Type B pancreatic cell (in vitro differentiated cells): ENCODE results near the gene GUF1. TPM values are rescaled to one million over a fixed set of nuclear protein-coding genes. Genes with fewer than 3 reads are reported as not detected.
A peak's percentile ranks its signal among the peaks of the same experiment; 100 is the strongest.

Experiments used
- DNase-seq: peaks from one replicate; pipeline ENCODE4 v3.0.0; 2021; ENCODE audit warnings: mixed read lengths; ENCODE audit not compliant: unreplicated experiment; ENCODE audit errors: extremely low spot score
- H3K27ac Mint-ChIP-seq: 2 replicates; pipeline ENCODE4 v1.8.0; 2021; ENCODE audit warnings: mild to moderate bottlenecking, mixed read lengths
- H3K27me3 Mint-ChIP-seq: 2 replicates; pipeline ENCODE4 v1.8.0; 2021; ENCODE audit warnings: mixed read lengths
- H3K36me3 Mint-ChIP-seq: 2 replicates; pipeline ENCODE4 v1.8.0; 2021; ENCODE audit warnings: mixed read lengths
- H3K4me1 Mint-ChIP-seq: one replicate; pipeline ENCODE4 v1.8.0; 2021; ENCODE audit warnings: mixed read lengths; ENCODE audit not compliant: unreplicated experiment
- H3K4me3 Mint-ChIP-seq: 2 replicates; pipeline ENCODE4 v1.8.0; 2021; ENCODE audit warnings: mild to moderate bottlenecking, mixed read lengths
- H3K9me3 Mint-ChIP-seq: 2 replicates; pipeline ENCODE4 v1.8.0; 2021; ENCODE audit warnings: mixed read lengths
- total RNA-seq: library from RNA; stranded (reverse); gene quantifications from 2 replicates; pipeline ENCODE4 v1.2.1, GENCODE V29; 2021; ENCODE audit warnings: low replicate concordance
- TF ChIP-seq, protein P1 (sequence below): fragments of 200-600 bp; sonication (generic); conservative IDR thresholded peaks from 2 replicates; pipeline ENCODE4 v1.5.0; 2021; ENCODE audit warnings: antibody characterized with exemption, mild to moderate bottlenecking

GUF1 gene
- total RNA-seq, 1 donor from 2014 or later: 27.8 TPM

- Mint-ChIP-seq H3K4me3 (no peak overlapping the region), H3K27me3 (no peaks in the 10 kb centered on the region), H3K9me3 (no peaks in the 10 kb centered on the region), H3K36me3 (peaks cover 27% of the 10 kb centered on the region), H3K27ac (no peak overlapping the region), H3K4me1 (no peaks in the 10 kb centered on the region)
- TF ChIP-seq, protein P1, sequence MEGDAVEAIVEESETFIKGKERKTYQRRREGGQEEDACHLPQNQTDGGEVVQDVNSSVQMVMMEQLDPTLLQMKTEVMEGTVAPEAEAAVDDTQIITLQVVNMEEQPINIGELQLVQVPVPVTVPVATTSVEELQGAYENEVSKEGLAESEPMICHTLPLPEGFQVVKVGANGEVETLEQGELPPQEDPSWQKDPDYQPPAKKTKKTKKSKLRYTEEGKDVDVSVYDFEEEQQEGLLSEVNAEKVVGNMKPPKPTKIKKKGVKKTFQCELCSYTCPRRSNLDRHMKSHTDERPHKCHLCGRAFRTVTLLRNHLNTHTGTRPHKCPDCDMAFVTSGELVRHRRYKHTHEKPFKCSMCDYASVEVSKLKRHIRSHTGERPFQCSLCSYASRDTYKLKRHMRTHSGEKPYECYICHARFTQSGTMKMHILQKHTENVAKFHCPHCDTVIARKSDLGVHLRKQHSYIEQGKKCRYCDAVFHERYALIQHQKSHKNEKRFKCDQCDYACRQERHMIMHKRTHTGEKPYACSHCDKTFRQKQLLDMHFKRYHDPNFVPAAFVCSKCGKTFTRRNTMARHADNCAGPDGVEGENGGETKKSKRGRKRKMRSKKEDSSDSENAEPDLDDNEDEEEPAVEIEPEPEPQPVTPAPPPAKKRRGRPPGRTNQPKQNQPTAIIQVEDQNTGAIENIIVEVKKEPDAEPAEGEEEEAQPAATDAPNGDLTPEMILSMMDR: no peak
- DNase-seq: no peak
Observed at GRCh38 chr4:44704673-44705072, 26.5 kb downstream of the GUF1 start.

GRCh38 chr4:44713125-44713524 lies 34.9 kb downstream of the GUF1 start:
- Mint-ChIP-seq H3K4me1 (no peaks in the 10 kb centered on the region), H3K27ac (no peak overlapping the region), H3K36me3 (peaks cover 12% of the 10 kb centered on the region), H3K4me3 (no peak overlapping the region), H3K27me3 (no peaks in the 10 kb centered on the region), H3K9me3 (no peaks in the 10 kb centered on the region)
- DNase-seq: no peak
- TF ChIP-seq, protein P1: no peak

DNA sequence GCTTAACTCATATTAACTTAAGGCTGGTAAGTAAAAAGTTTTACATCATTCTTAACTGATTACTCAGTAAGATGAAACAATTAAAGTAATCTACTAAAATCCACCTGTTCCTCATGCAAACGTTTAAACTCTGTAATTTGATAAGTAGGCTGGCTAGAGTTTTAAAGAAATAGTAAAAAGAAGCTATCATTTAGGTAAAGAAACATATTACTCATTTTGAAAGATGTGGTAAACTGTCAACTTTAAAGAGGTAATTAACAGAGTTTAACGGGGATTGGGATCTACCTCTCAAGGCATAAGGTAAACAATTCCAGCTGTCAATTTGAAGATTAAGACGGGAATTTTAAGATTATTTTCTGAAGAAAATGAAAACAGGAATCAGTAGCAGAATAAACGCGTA lies 38.4 kb downstream of the GUF1 start:
- Mint-ChIP-seq H3K9me3 (no peaks in the 10 kb centered on the region), H3K36me3 (peaks cover 12% of the 10 kb centered on the region), H3K4me3 (no peak overlapping the region), H3K4me1 (peaks cover 5% of the 10 kb centered on the region), H3K27ac (no peak overlapping the region), H3K27me3 (no peaks in the 10 kb centered on the region)
- TF ChIP-seq, protein P1: no peak
- no peak for DNase-seq

- TF ChIP-seq, protein P1: no peak
- H3K36me3 Mint-ChIP-seq: peaks cover 4% of the 10 kb centered on the region
- no peaks in the 10 kb centered on the region for H3K27me3 Mint-ChIP-seq
- no peak overlapping the region for H3K27ac Mint-ChIP-seq
- H3K9me3 Mint-ChIP-seq: no peaks in the 10 kb centered on the region
- no peak for DNase-seq
- no peak overlapping the region for H3K4me3 Mint-ChIP-seq
- H3K4me1 Mint-ChIP-seq: peaks cover 13% of the 10 kb centered on the region
Observed at GRCh38 chr4:44720371-44720770, 42.2 kb downstream of the GUF1 start.

GRCh38 chr4:44722001-44722400 lies 43.8 kb downstream of the GUF1 start:
- Mint-ChIP-seq H3K4me3 (no peak overlapping the region), H3K27ac (no peak overlapping the region), H3K27me3 (no peaks in the 10 kb centered on the region), H3K4me1 (peaks cover 17% of the 10 kb centered on the region), H3K36me3 (peaks cover 4% of the 10 kb centered on the region), H3K9me3 (no peaks in the 10 kb centered on the region)
- TF ChIP-seq, protein P1: no peak
- DNase-seq: no peak

DNA sequence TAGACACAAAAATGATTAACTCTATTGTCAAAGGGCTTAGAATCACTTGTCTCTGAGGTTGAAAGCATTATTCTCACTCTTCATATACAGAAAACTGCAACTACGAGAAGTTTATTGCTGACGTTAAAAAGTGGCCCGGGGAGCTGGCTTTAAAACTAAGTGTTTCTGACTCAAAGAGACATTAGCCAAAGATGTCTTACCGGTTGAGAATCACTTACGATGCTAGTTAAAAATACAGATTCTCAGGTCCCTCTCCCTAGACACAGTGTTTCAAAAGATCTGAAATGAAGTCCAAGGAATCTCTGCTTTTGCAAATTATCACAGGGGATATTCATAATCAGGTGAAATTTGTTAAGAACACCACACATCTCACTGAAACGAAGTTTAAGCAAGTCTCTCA lies 46.9 kb downstream of the GUF1 start:
- Mint-ChIP-seq H3K36me3 (peaks cover 4% of the 10 kb centered on the region), H3K9me3 (no peaks in the 10 kb centered on the region), H3K4me3 (peak overlapping the region; percentile 88), H3K27me3 (no peaks in the 10 kb centered on the region), H3K4me1 (peaks cover 17% of the 10 kb centered on the region), H3K27ac (peak overlapping the region; percentile 65)
- TF ChIP-seq, protein P1: no peak
- no peak for DNase-seq
